Natural killer cell (primary cell): ENCODE results near the gene SYNPR. TPM values are rescaled to one million over a fixed set of nuclear protein-coding genes. Genes with fewer than 3 reads are reported as not detected.

Source experiments
- ATAC-seq, 3 donors: fragments of 150-1000 bp in 2 of 3; fragments of 200-7000 bp in 1 of 3; cut with Tn5 transposase; 1 replicate in 1 of 3; 2 replicates in 2 of 3; pipeline ENCODE4 v1.10.0; 2021; ENCODE audit warnings: mild to moderate bottlenecking in 2 of 3, moderate library complexity in 2 of 3
- DNase-seq, 2 donors: peaks; one replicate each; pipeline versions ENCODE4 v3.0.0 to v3.0.0-alpha.2; 2013 to 2021; ENCODE audit warnings: mixed read lengths in 1 of 2
- H3K27ac ChIP-seq: one replicate; pipeline ENCODE4 v1.5.1; 2013; ENCODE audit warnings: mild to moderate bottlenecking, low read length
- H3K27me3 ChIP-seq: one replicate; pipeline ENCODE4 v1.6.1; 2013; ENCODE audit warnings: low read length; ENCODE audit not compliant: control insufficient read depth, insufficient read depth
- H3K36me3 ChIP-seq: one replicate; pipeline ENCODE4 v1.6.1; 2013; ENCODE audit warnings: low read length; ENCODE audit not compliant: control insufficient read depth, insufficient read depth
- H3K4me1 ChIP-seq: one replicate; pipeline ENCODE4 v1.6.1; 2013; ENCODE audit warnings: low read length; ENCODE audit not compliant: control insufficient read depth, insufficient read depth
- H3K4me3 ChIP-seq: one replicate; pipeline ENCODE4 v1.5.1; 2013; ENCODE audit warnings: low read length
- H3K9me3 ChIP-seq: one replicate; pipeline ENCODE4 v1.6.1; 2013; ENCODE audit warnings: low read length; ENCODE audit not compliant: control insufficient read depth, insufficient read depth
- H3K27ac Mint-ChIP-seq, 2 donors: one replicate each; pipeline ENCODE4 v1.8.0; 2022; ENCODE audit warnings: mild to moderate bottlenecking in 2 of 2, mixed read lengths in 2 of 2, moderate library complexity in 1 of 2
- H3K27me3 Mint-ChIP-seq, 2 donors: one replicate each; pipeline ENCODE4 v1.8.0; 2022; ENCODE audit warnings: low read depth in 2 of 2, mixed read lengths in 2 of 2
- H3K36me3 Mint-ChIP-seq: one replicate; pipeline ENCODE4 v1.8.0; 2022; ENCODE audit warnings: mixed read lengths
- H3K4me1 Mint-ChIP-seq, 2 donors: one replicate each; pipeline ENCODE4 v1.8.0; 2022; ENCODE audit warnings: mixed read lengths in 2 of 2
- H3K4me3 Mint-ChIP-seq: one replicate; pipeline ENCODE4 v1.8.0; 2022; ENCODE audit warnings: mild to moderate bottlenecking, moderate library complexity, mixed read lengths
- H3K9me3 Mint-ChIP-seq, 2 donors: one replicate each; pipeline ENCODE4 v1.8.0; 2022; ENCODE audit warnings: mixed read lengths in 2 of 2
- WGBS: methylation state at CpG from one replicate; pipeline ENCODE4 v1.1.7; 2013; ENCODE audit warnings: missing lambda C conversion rate; ENCODE audit not compliant: insufficient coverage; 5-methylcytosine and 5-hydroxymethylcytosine counted together
- intact Hi-C: fragments of 100-400 bp; cut with micrococcal nuclease; formaldehyde crosslinking; loops from one replicate; pipeline ENCODE4 v1.14.2; 2022
- total RNA-seq, 4 donors: library from RNA; stranded (reverse); fragments of 120-200 nt in 1 of 4; gene quantifications; one replicate each; pipeline versions ENCODE4 v1.2.3 to v1.2.4, GENCODE V29; 2013 to 2022
- TF ChIP-seq, protein P1 (sequence below): fragments of 200-600 bp; IDR thresholded peaks from one replicate; pipeline ENCODE4 v1.8.0; 2022; ENCODE audit warnings: antibody characterized with exemption

SYNPR gene
- total RNA-seq, 3 donors from 2014 or later (not counting 1 experiment from before 2014, with no cell fraction given) = not detected

DNA sequence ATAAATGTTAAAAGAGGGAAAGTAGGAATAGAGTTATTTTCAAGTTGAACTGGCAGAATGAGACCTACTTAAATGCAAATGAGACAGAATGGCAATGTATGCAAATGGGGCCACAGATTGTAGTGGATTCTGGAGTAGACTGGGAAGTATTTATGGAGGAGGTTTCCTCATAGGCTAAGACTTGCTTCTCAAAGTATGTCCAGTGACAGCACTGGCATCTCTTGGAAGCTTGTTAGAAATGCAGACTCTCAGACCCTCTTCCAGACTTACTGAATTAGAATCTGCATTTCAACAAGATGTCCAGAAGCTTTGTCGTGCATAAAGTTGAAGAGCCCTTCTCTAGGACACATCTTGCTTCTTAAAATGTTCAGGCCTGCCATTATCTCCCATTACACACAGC is 306.6 kb downstream of the SYNPR start:
- TF ChIP-seq, protein P1, sequence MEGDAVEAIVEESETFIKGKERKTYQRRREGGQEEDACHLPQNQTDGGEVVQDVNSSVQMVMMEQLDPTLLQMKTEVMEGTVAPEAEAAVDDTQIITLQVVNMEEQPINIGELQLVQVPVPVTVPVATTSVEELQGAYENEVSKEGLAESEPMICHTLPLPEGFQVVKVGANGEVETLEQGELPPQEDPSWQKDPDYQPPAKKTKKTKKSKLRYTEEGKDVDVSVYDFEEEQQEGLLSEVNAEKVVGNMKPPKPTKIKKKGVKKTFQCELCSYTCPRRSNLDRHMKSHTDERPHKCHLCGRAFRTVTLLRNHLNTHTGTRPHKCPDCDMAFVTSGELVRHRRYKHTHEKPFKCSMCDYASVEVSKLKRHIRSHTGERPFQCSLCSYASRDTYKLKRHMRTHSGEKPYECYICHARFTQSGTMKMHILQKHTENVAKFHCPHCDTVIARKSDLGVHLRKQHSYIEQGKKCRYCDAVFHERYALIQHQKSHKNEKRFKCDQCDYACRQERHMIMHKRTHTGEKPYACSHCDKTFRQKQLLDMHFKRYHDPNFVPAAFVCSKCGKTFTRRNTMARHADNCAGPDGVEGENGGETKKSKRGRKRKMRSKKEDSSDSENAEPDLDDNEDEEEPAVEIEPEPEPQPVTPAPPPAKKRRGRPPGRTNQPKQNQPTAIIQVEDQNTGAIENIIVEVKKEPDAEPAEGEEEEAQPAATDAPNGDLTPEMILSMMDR = no peak
- Histone ChIP-seq H3K36me3 (no peaks in the 10 kb centered on the region), H3K27me3 (no peaks in the 10 kb centered on the region), H3K9me3 (no peaks in the 10 kb centered on the region), H3K4me1 (no peaks in the 10 kb centered on the region), H3K27ac (no peak overlapping the region), H3K4me3 (no peak overlapping the region)
- DNase-seq = no peak
- H3K27ac Mint-ChIP-seq = no peak overlapping the region
- no peaks in the 10 kb centered on the region for H3K36me3 Mint-ChIP-seq
- intact Hi-C loops = no loop called here
- no peaks in the 10 kb centered on the region for H3K27me3 Mint-ChIP-seq
- H3K4me3 Mint-ChIP-seq = no peak overlapping the region
- ATAC-seq = no peak
- WGBS = 80% methylated on average over 1 of the region's 1 CpG
- no peaks in the 10 kb centered on the region for H3K4me1 Mint-ChIP-seq
- H3K9me3 Mint-ChIP-seq = peaks cover 8 to 10% of the 10 kb centered on the region in 2 donors

- no peaks in the 10 kb centered on the region for H3K4me1 ChIP-seq
- H3K4me1 Mint-ChIP-seq = no peaks in the 10 kb centered on the region
- H3K27me3 ChIP-seq = no peaks in the 10 kb centered on the region
- H3K27ac Mint-ChIP-seq = no peak overlapping the region
- no peak for DNase-seq
- no peak overlapping the region for H3K4me3 Mint-ChIP-seq
- H3K27me3 Mint-ChIP-seq = no peaks in the 10 kb centered on the region
- ATAC-seq = no peak
- 88% methylated on average over 1 of the region's 1 CpG for WGBS
- H3K9me3 ChIP-seq = no peaks in the 10 kb centered on the region
- TF ChIP-seq, protein P1 = no peak
- no peaks in the 10 kb centered on the region for H3K36me3 Mint-ChIP-seq
- intact Hi-C loops = no loop called here
- no peaks in the 10 kb centered on the region for H3K36me3 ChIP-seq
- no peak overlapping the region for H3K27ac ChIP-seq
- H3K9me3 Mint-ChIP-seq = peaks cover 8 to 10% of the 10 kb centered on the region in 2 donors
- H3K4me3 ChIP-seq = no peak overlapping the region
Observed at GRCh38 chr3:63585927-63586326, 307.8 kb downstream of the SYNPR start.

- H3K4me3 ChIP-seq = no peak overlapping the region
- Mint-ChIP-seq H3K9me3 (peaks cover 8 to 9% of the 10 kb centered on the region in 2 donors), H3K4me3 (no peak overlapping the region), H3K27me3 (no peaks in the 10 kb centered on the region), H3K36me3 (no peaks in the 10 kb centered on the region), H3K4me1 (no peaks in the 10 kb centered on the region), H3K27ac (no peak overlapping the region)
- no peak for DNase-seq
- no peaks in the 10 kb centered on the region for H3K36me3 ChIP-seq
- no peak overlapping the region for H3K27ac ChIP-seq
- no peaks in the 10 kb centered on the region for H3K9me3 ChIP-seq
- intact Hi-C loops = no loop called here
- no peak for ATAC-seq
- no peaks in the 10 kb centered on the region for H3K4me1 ChIP-seq
- H3K27me3 ChIP-seq = no peaks in the 10 kb centered on the region
- WGBS = 97% methylated on average over 1 of the region's 1 CpG
- TF ChIP-seq, protein P1 = no peak
Observed at GRCh38 chr3:63588895-63589294, 310.8 kb downstream of the SYNPR start.

GRCh38 chr3:63593779-63594178 is 315.7 kb downstream of the SYNPR start:
- H3K4me1 ChIP-seq = no peaks in the 10 kb centered on the region
- Mint-ChIP-seq H3K36me3 (no peaks in the 10 kb centered on the region), H3K4me1 (no peaks in the 10 kb centered on the region), H3K4me3 (no peak overlapping the region), H3K9me3 (peaks cover 0 to 4% of the 10 kb centered on the region in 2 donors), H3K27ac (no peak overlapping the region), H3K27me3 (no peaks in the 10 kb centered on the region)
- no peaks in the 10 kb centered on the region for H3K36me3 ChIP-seq
- TF ChIP-seq, protein P1 = no peak
- ATAC-seq = no peak
- H3K27me3 ChIP-seq = no peaks in the 10 kb centered on the region
- no peak for DNase-seq
- H3K9me3 ChIP-seq = no peaks in the 10 kb centered on the region
- intact Hi-C loops = no loop called here
- no peak overlapping the region for H3K27ac ChIP-seq
- 73% methylated on average over 1 of the region's 2 CpGs for WGBS
- H3K4me3 ChIP-seq = no peak overlapping the region
